GM06990 (cell line): ENCODE measurements around the gene PIBF1.

Experiments
- DNase-seq: peaks from one replicate; pipeline ENCODE4 v3.0.0-alpha.2; 2011; ENCODE audit not compliant: insufficient read length; ENCODE audit errors: extremely low read depth
- H3K27me3 ChIP-seq: replicated peaks from 2 replicates; pipeline ENCODE4 v1.6.0; 2011; ENCODE audit warnings: low read length; ENCODE audit not compliant: control insufficient read depth, insufficient read depth
- H3K36me3 ChIP-seq: 2 replicates; pipeline ENCODE4 v1.5.1; 2011; ENCODE audit warnings: low read length; ENCODE audit not compliant: control insufficient read depth, insufficient read depth
- H3K4me3 ChIP-seq: replicated peaks from 2 replicates; pipeline ENCODE4 v1.5.1; 2011; ENCODE audit warnings: low read depth, mild to moderate bottlenecking, control low read depth, low read length
- TF ChIP-seq, protein P1 (sequence below): IDR thresholded peaks from 2 replicates; pipeline ENCODE4 v1.5.1; 2011; ENCODE audit warnings: low read length, control low read depth, mild to moderate bottlenecking, inconsistent platforms; ENCODE audit not compliant: insufficient read depth, poor library complexity, severe bottlenecking

PIBF1 gene

GRCh38 chr13:73058736-73059459 is 277.0 kb downstream of the PIBF1 start, which contains the start of gene KLF5:
Gene KLF5, plus strand, starts transcription at chr13:73059005. Its CDS starts 323 bp downstream, at chr13:73059328.
- H3K36me3 ChIP-seq: no peaks in the 10 kb centered on the region
- no peaks in the 10 kb centered on the region for H3K27me3 ChIP-seq
- DNase-seq: peak; percentile 93
- TF ChIP-seq, protein P1, sequence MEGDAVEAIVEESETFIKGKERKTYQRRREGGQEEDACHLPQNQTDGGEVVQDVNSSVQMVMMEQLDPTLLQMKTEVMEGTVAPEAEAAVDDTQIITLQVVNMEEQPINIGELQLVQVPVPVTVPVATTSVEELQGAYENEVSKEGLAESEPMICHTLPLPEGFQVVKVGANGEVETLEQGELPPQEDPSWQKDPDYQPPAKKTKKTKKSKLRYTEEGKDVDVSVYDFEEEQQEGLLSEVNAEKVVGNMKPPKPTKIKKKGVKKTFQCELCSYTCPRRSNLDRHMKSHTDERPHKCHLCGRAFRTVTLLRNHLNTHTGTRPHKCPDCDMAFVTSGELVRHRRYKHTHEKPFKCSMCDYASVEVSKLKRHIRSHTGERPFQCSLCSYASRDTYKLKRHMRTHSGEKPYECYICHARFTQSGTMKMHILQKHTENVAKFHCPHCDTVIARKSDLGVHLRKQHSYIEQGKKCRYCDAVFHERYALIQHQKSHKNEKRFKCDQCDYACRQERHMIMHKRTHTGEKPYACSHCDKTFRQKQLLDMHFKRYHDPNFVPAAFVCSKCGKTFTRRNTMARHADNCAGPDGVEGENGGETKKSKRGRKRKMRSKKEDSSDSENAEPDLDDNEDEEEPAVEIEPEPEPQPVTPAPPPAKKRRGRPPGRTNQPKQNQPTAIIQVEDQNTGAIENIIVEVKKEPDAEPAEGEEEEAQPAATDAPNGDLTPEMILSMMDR: no peak
- H3K4me3 ChIP-seq: peak within 1 kb of the TSS; percentile 73

DNA sequence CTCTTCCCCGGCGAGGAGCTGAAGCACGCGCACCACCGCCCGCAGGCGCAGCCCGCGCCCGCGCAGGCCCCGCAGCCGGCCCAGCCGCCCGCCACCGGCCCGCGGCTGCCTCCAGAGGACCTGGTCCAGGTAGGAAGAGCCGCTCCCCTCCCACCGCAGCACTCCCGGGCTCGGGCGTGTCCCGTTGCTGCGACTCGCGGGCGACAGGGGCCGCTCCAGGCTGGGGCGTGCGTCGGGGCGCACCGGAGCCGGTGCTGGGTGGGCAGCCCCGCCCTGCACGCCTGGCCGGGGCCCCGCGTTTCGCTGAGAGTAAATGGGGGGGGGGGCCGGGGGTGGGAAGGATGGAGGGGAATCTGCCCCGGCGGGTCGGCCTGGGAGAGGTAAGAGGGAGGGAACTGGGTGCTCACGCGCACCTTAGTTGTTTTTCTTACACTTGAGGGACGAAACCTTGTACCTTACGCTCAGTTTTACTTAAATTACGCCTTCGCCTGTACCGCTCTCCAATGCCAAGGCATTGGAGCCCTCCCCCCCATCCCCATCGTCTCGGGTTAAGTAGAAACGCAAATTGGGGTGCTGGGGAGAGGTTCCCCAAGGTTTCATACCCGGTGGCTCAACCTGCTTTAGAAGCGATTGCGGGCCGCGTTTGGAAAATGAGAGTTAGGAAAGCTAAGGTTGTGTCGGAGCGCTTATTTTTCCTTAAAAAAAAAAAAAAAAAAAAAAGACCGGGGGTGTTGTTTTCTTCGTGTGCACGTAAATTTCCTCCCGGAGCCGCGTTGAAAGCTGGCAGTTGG is 277.7 kb downstream of the PIBF1 start:
- Histone ChIP-seq H3K27me3 (no peaks in the 10 kb centered on the region), H3K4me3 (peak overlapping the region; percentile 73), H3K36me3 (no peaks in the 10 kb centered on the region)
- TF ChIP-seq, protein P1: no peak
- no peak for DNase-seq

GRCh38 chr13:73060251-73061160 is 278.6 kb downstream of the PIBF1 start:
- H3K27me3 ChIP-seq: no peaks in the 10 kb centered on the region
- TF ChIP-seq, protein P1: no peak
- no peak for DNase-seq

GRCh38 chr13:73061473-73061872 is 279.5 kb downstream of the PIBF1 start:
- TF ChIP-seq, protein P1: no peak
- Histone ChIP-seq H3K4me3 (no peak overlapping the region), H3K27me3 (no peaks in the 10 kb centered on the region), H3K36me3 (no peaks in the 10 kb centered on the region)
- no peak for DNase-seq

More at GRCh38 chr13:73060251-73061160, 278.6 kb downstream of the PIBF1 start:
- no peaks in the 10 kb centered on the region for H3K36me3 ChIP-seq
- peak overlapping the region; percentile 73 for H3K4me3 ChIP-seq

- no peak for DNase-seq
- no peaks in the 10 kb centered on the region for H3K36me3 ChIP-seq
- no peak overlapping the region for H3K4me3 ChIP-seq
- TF ChIP-seq, protein P1: no peak
- H3K27me3 ChIP-seq: no peaks in the 10 kb centered on the region
These were observed 279.9 kb downstream of the PIBF1 start for GRCh38 chr13:73061876-73062275.
